IPS-20b (cell line): ENCODE results near the gene RPH3AL.

ENCODE experiments used
- H3K27ac ChIP-seq: one replicate; pipeline ENCODE4 v1.5.1; 2013; ENCODE audit warnings: low read length
- H3K27me3 ChIP-seq: 2 replicates; pipeline ENCODE4 v1.6.1; 2013; ENCODE audit warnings: mild to moderate bottlenecking, low read length, inconsistent platforms; ENCODE audit not compliant: insufficient read depth
- H3K36me3 ChIP-seq: 2 replicates; pipeline ENCODE4 v1.6.1; 2013; ENCODE audit warnings: low read depth, mild to moderate bottlenecking, inconsistent platforms, low read length, moderate library complexity; ENCODE audit not compliant: insufficient read depth
- H3K4me1 ChIP-seq: 2 replicates; pipeline ENCODE4 v1.6.1; 2013; ENCODE audit warnings: mild to moderate bottlenecking, control low read depth, inconsistent platforms, low read length, moderate library complexity; ENCODE audit not compliant: insufficient read depth
- H3K4me3 ChIP-seq: 2 replicates; pipeline ENCODE4 v1.5.1; 2013; ENCODE audit warnings: mild to moderate bottlenecking, low read length, inconsistent platforms
- H3K9ac ChIP-seq: 2 replicates; pipeline ENCODE4 v1.6.1; 2013; ENCODE audit warnings: low read depth, mild to moderate bottlenecking, inconsistent platforms, low read length, moderate library complexity
- H3K9me3 ChIP-seq: 2 replicates; pipeline ENCODE4 v1.6.1; 2013; ENCODE audit warnings: mild to moderate bottlenecking, low read depth, low read length, inconsistent platforms; ENCODE audit not compliant: insufficient read depth

RPH3AL gene

DNA sequence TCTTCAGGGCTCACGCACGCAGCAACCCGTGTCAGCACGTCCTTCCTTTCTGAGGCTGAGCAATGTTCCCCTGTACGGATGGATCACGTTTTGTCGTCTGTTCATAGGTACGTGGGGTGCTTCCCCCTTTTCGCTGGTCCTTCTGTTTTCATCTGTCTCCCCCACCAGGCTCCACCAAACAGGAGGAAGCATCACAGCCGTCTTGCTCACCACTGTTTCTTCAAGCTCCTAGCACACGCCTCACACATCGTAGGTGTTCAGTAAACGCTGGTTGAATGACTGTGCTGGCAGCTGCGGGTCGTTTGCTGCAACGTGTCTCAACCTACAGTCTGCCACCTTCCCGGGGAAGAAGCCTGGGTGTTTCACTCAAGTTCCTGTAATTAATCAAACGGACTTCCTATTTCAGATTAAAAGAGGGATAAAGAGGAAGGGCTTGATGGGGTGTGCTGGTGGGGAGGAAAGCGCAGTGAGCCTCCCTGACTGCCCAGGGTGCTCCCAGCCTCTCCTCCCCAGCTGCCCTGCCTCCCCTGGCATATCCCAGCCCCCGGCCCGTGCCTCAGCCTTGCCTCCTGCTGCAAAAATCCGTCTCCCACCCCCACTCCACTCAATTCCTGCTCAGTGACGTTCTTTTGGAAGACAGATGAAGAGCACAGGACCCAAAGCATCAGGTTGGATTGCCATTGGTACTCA is 94.4 kb downstream of the RPH3AL start:
- no peak overlapping the region for H3K9ac ChIP-seq
- peaks cover 17% of the 10 kb centered on the region for H3K27me3 ChIP-seq
- H3K36me3 ChIP-seq: no peaks in the 10 kb centered on the region
- H3K4me3 ChIP-seq: no peak overlapping the region
- peaks cover 18% of the 10 kb centered on the region; the same call in 1 of the 2 replicates for H3K4me1 ChIP-seq
- H3K9me3 ChIP-seq: peaks cover 6% of the 10 kb centered on the region
- H3K27ac ChIP-seq: no peak overlapping the region

DNA sequence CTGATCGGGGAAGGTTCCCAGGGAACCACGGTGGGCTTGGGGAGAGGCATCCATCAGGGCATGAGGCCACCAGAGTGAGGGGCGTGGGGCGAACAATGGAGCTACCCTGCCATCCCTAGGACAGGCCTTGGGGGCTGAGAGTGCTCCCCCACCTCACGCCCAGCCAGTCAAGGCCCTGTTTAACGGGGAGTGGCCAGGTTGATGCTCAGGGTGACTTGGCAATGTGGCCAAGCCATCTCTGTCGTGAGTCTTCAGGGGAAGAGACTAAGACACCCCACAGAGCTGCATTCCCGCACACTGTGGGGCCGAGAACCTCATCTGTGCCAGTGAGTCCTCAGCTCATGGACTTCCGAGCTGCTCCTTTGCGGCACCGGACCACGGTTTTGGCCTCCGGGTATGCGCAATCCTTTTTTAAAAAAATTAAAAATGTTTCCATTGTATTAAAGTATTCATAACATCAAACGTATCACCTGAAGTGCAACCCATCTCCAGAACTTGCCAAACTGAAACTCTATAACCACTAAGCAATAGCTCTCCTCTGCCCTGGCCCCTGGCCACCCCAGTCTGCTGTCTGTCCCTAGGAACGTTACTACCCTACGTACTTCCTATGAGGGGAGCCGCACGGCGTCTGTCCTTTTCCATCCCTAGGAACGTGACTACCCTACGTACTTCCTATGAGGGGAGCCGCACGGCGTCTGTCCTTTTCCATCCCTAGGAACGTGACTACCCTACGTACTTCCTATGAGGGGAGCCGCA is 99.3 kb downstream of the RPH3AL start:
- Histone ChIP-seq H3K27me3 (no peaks in the 10 kb centered on the region), H3K36me3 (no peaks in the 10 kb centered on the region)

DNA sequence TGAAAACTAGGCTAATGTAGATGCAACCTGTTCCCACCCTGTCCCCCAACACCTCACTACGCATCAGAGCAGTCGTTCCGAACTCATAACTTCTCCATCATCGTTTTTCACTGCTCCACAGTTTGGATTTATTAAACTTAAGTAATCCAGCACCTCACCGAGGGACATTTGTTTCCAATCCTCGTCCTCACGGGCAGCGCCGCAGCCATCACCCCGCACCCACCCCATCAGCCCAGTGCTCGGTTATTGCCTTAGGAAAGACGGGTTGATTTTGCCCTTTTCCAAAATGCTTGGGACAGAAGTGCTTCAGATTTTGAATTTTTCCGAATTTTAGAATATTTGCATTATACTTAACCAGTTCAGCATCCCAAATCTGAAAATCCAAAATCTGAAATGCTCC is 100.2 kb downstream of the RPH3AL start:
- H3K4me3 ChIP-seq: no peak overlapping the region
- H3K9me3 ChIP-seq: no peaks in the 10 kb centered on the region
- H3K27ac ChIP-seq: no peak overlapping the region
- H3K36me3 ChIP-seq: no peaks in the 10 kb centered on the region
- H3K4me1 ChIP-seq: no peaks in the 10 kb centered on the region
- H3K27me3 ChIP-seq: no peaks in the 10 kb centered on the region
- no peak overlapping the region for H3K9ac ChIP-seq

More for the DNA sequence above, 99.3 kb downstream of the RPH3AL start:
- no peak overlapping the region for H3K9ac ChIP-seq
- H3K4me3 ChIP-seq: no peak overlapping the region
- H3K9me3 ChIP-seq: no peaks in the 10 kb centered on the region
- H3K27ac ChIP-seq: no peak overlapping the region
- no peaks in the 10 kb centered on the region; the same call in 1 of the 2 replicates for H3K4me1 ChIP-seq

DNA sequence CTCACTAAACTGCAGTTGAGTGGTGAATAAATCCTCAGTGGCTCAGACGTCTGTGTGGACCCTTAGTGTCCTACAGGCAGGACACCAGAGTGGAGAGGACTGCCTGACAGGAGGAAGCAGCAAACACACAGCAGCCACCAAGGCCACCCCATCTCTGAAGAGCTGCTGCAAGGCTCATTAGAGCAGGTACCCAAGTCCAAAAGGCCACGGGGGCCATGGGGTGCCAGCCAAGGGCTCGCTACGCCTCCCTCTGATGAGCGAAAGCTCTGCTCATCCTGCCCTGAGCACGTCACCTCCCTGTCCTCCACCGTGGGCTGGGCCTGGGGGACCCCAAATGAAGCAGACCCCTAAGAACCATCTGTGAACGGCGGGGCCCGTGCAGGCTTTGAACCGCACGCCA is 101.1 kb downstream of the RPH3AL start:
- no peaks in the 10 kb centered on the region for H3K4me1 ChIP-seq
- H3K27ac ChIP-seq: no peak overlapping the region
- H3K9ac ChIP-seq: no peak overlapping the region
- no peaks in the 10 kb centered on the region for H3K9me3 ChIP-seq
- no peak overlapping the region for H3K4me3 ChIP-seq
- H3K27me3 ChIP-seq: no peaks in the 10 kb centered on the region
- no peaks in the 10 kb centered on the region for H3K36me3 ChIP-seq

DNA sequence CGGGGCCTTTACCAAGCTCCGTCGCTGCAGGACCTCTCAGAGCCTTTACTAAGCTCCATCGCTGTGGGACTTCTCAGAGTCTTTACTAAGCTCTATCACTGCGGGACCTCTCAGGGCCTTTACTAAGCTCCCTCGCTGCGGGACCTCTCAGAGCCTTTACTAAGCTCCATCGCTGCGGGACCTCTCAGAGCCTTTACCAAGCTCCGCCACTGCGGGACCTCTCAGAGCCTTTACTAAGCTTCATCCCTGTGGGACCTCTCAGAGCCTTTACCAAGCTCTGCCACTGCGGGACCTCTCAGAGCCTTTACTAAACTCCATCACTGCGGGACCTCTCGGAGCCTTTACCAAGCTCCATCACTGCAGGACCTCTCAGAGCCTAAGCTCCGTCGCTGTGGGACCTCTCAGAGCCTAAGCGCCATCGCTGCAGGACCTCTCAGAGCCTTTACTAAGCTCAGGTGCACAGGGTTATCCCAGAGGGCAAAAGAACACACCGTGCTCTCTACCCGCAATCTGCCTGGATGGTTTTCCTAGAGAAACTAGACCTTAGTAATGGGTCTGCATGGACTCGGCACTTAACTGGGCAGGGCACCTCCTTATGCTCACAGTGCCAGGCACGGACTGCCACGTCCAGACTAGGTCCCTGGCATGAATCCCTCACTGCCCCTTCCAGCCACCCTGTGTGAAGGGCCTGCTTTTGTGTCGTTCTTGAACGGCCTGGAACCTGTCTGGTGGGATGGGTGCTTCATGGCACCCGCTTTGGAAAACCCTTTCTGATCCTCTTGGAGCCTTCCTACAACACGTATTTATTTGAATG is 101.9 kb downstream of the RPH3AL start:
- no peak overlapping the region for H3K9ac ChIP-seq
- H3K27me3 ChIP-seq: no peaks in the 10 kb centered on the region
- no peak overlapping the region for H3K27ac ChIP-seq
- no peaks in the 10 kb centered on the region for H3K4me1 ChIP-seq
- no peak overlapping the region for H3K4me3 ChIP-seq
- no peaks in the 10 kb centered on the region for H3K36me3 ChIP-seq
- no peaks in the 10 kb centered on the region for H3K9me3 ChIP-seq

DNA sequence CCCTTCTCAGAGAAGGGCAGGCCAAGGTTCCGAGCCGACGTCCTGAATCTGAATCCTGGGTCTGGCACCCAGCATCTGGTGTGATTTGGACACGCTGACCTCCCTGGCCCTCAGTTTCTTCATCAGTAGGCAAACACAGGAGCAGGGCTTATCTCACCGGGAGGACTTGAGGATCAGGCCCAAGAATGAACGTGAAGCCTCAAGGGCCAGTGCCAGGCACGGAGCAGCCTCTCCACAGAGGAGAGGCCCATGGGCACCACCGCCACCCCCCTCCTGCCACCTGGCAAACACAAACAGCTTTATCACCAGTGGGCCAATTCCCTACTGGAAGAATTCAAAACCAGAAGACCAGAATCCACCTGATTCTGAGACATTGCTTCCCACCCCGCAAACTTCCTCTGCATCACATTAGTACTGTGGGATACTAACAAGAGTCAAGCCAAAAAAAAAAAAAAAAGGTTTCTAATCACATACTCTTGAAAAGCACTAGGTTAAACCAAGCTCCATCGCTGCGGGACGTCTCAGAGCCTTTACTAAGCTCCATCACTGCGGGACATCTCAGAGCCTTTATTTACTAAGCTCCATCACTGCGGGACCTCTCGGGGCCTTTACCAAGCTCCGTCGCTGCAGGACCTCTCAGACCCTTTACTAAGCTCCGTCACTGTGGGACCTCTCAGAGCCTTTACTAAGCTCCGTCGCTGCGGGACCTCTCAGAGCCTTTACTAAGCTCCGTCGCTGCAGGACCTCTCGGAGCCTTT is 103.2 kb downstream of the RPH3AL start:
- Histone ChIP-seq H3K27ac (no peak overlapping the region), H3K27me3 (no peaks in the 10 kb centered on the region), H3K36me3 (no peaks in the 10 kb centered on the region), H3K4me1 (no peaks in the 10 kb centered on the region), H3K9ac (no peak overlapping the region), H3K4me3 (no peak overlapping the region), H3K9me3 (no peaks in the 10 kb centered on the region)

DNA sequence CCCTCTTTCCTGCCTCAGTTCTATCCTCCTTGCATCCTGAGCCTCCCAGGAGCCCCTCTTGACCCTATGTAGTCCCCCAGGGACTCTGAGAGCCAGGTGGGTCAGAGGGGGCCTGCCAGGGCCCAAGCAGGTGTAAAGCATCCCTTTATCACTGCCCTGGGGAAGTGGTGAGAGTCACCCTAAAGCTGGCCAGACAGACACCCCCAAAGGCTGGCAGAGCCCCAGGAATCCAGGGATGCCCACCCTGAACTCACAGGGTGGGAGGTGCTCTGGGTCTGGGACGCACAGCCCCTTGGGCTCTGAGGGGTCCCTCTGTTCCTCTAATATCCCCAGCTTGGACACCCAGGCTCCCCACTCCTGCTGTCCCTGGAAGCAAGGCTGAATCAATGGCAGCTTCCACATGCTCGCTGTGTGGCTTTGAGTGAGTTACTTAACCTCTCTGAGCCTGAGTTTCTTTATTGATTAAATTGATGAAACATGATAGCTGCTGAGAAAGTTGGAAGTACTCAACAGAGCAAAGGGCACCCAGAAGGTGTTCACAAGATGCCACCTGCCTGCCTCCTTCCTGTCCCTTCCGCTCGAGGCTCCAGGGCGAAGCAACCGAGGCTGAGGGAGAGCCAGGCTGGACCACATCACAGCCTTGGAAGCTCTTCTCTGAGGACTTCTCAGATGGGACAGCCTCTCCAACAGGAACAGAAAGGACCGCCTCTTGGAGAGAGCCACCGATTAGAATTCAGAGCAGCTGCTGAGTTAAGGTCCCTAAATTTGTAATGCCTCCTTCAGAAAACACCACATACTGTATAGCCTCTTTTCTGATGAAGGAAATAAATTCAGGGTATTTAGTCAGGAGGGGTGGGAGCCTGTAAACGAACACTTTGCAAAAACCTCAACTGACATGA is 104.0 kb downstream of the RPH3AL start:
- Histone ChIP-seq H3K9me3 (no peaks in the 10 kb centered on the region), H3K4me3 (no peak overlapping the region), H3K36me3 (no peaks in the 10 kb centered on the region), H3K27me3 (no peaks in the 10 kb centered on the region), H3K9ac (no peak overlapping the region), H3K27ac (no peak overlapping the region), H3K4me1 (no peaks in the 10 kb centered on the region)

DNA sequence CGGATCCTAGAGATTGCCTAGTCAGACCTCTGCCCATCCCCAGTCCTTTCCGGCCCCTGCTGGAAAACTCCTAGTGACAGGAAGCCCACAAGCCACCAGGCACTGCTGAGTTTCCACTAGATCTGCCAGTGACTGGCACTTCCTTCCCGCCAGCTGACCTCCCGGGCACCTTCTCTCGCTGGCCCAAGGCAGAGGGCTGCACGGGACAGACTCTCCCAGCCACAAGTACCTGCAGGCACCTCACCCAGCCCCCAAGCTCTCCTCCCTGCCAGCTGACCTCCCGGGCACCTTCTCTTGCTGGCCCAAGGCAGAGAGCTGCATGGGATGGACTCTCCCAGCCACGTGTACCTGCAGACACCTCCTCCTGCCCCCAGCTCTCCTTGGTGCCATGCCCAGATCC is 104.8 kb downstream of the RPH3AL start:
- no peaks in the 10 kb centered on the region for H3K4me1 ChIP-seq
- no peak overlapping the region for H3K4me3 ChIP-seq
- H3K9ac ChIP-seq: no peak overlapping the region
- H3K27me3 ChIP-seq: no peaks in the 10 kb centered on the region
- H3K9me3 ChIP-seq: no peaks in the 10 kb centered on the region
- H3K27ac ChIP-seq: no peak overlapping the region
- H3K36me3 ChIP-seq: no peaks in the 10 kb centered on the region

DNA sequence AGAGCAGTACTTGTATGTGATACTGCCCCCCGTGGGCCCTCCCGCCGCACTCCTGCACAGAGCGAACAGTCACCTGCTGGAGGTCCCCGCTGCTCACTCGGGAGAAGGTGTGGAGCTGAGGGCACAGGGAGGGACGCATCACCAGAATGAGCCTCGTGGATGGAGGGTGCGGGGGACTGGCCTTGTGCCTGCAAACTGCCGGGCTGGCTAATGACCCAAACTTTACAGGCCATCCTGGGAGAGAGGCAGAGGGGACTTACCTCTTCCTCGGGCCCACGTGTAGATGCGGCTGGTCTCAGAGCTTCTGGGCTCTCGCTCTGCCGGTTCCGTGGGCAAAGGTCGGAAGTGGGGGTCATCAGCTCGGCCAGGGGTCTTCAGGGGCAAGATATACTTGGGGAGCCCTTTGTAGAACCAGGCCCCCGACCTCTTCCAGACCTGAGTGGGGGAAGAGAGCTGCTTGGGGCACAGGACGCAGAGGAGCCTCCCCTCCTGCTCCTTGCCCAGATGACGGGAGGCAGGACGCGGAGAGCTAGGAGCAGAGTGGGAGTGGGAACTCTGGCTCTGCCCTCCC is 105.7 kb downstream of the RPH3AL start:
- no peak overlapping the region for H3K27ac ChIP-seq
- H3K4me3 ChIP-seq: no peak overlapping the region
- no peaks in the 10 kb centered on the region for H3K9me3 ChIP-seq
- H3K9ac ChIP-seq: no peak overlapping the region
- no peaks in the 10 kb centered on the region for H3K36me3 ChIP-seq
- H3K27me3 ChIP-seq: no peaks in the 10 kb centered on the region
- H3K4me1 ChIP-seq: no peaks in the 10 kb centered on the region

DNA sequence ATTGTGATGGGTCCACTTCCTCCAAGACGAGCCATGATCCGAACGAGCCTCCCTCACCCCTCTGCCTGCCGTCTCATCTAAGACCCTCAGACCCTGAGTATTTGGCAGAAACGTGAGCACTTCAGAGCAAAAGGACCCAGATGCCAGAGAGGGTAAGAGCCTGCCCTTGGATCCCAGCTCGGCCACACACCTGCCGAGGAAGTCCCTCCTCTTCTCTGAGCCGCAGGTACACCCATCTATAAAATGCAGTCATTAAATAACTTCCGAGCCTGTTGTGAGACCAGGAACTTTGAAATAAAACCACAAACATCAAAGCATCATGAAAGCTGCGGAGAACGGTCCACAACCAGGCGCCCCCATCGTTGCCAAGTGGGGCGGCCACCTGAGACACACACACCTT is 106.4 kb downstream of the RPH3AL start:
- H3K4me1 ChIP-seq: no peaks in the 10 kb centered on the region
- H3K36me3 ChIP-seq: no peaks in the 10 kb centered on the region
- H3K9me3 ChIP-seq: no peaks in the 10 kb centered on the region
- no peaks in the 10 kb centered on the region for H3K27me3 ChIP-seq
- no peak overlapping the region for H3K4me3 ChIP-seq
- no peak overlapping the region for H3K27ac ChIP-seq
- H3K9ac ChIP-seq: no peak overlapping the region
